Loucy (cell line): ENCODE results near the gene FYN.

Source experiments
- H2AFZ ChIP-seq: fragments of 200-600 bp; sonication (generic); 2 replicates; pipeline ENCODE4 v1.6.0; 2016; ENCODE audit warnings: antibody characterized with exemption, mild to moderate bottlenecking, low read length, moderate library complexity
- H3F3A ChIP-seq: fragments of 200-600 bp; 2 replicates; pipeline ENCODE4 v1.6.0; 2016; ENCODE audit warnings: antibody characterized with exemption, low read depth, mild to moderate bottlenecking
- H3K27me3 ChIP-seq: fragments of 200-600 bp; sonication (generic); 2 replicates; pipeline ENCODE4 v1.6.1; 2014; ENCODE audit warnings: low read length, mild to moderate bottlenecking; ENCODE audit not compliant: insufficient read depth, poor library complexity, severe bottlenecking
- H3K36me3 ChIP-seq: fragments of 200-600 bp; sonication (generic); 2 replicates; pipeline ENCODE4 v1.6.1; 2016; ENCODE audit warnings: low read length; ENCODE audit not compliant: insufficient read depth
- H3K4me1 ChIP-seq: fragments of 200-600 bp; sonication (generic); 2 replicates; pipeline ENCODE4 v1.5.1; 2014; ENCODE audit warnings: low read length, mild to moderate bottlenecking; ENCODE audit not compliant: insufficient read depth, poor library complexity, severe bottlenecking
- H3K4me2 ChIP-seq: fragments of 200-600 bp; sonication (generic); 2 replicates; pipeline ENCODE4 v1.6.0; 2014; ENCODE audit warnings: antibody characterized with exemption, low read length, low read depth, mild to moderate bottlenecking; ENCODE audit not compliant: poor library complexity, severe bottlenecking
- H3K4me3 ChIP-seq: fragments of 200-600 bp; sonication (generic); 2 replicates; pipeline ENCODE4 v1.5.1; 2014; ENCODE audit warnings: low read length, mild to moderate bottlenecking, mixed read lengths; ENCODE audit not compliant: poor library complexity, severe bottlenecking
- H3K79me2 ChIP-seq: fragments of 200-600 bp; sonication (generic); 2 replicates; pipeline ENCODE4 v1.6.1; 2014; ENCODE audit warnings: low read length; ENCODE audit not compliant: insufficient read depth
- H3K9ac ChIP-seq: fragments of 200-600 bp; sonication (generic); 2 replicates; pipeline ENCODE4 v1.6.0; 2014; ENCODE audit warnings: mild to moderate bottlenecking, low read depth, low read length, moderate library complexity; ENCODE audit not compliant: poor library complexity, severe bottlenecking
- H3K9me2 ChIP-seq: fragments of 200-600 bp; sonication (generic); replicated peaks from 2 replicates; pipeline ENCODE4 v1.6.1; 2016; ENCODE audit warnings: low read depth, low read length, mixed read lengths
- H3K9me3 ChIP-seq: fragments of 200-600 bp; sonication (generic); 2 replicates; pipeline ENCODE4 v1.6.1; 2014; ENCODE audit warnings: mild to moderate bottlenecking, antibody characterized with exemption, low read length, low read depth; ENCODE audit not compliant: insufficient read depth
- H4K20me1 ChIP-seq: fragments of 200-600 bp; sonication (generic); 2 replicates; pipeline ENCODE4 v1.6.0; 2014; ENCODE audit warnings: antibody characterized with exemption, low read length, mild to moderate bottlenecking; ENCODE audit not compliant: insufficient read depth, poor library complexity, severe bottlenecking
- EZH2phosphoT487 ChIP-seq: fragments of 200-600 bp; IDR thresholded peaks from 2 replicates; pipeline ENCODE4 v1.6.1; 2018; ENCODE audit warnings: antibody characterized with exemption, mild to moderate bottlenecking, moderate library complexity, borderline replicate concordance
- TF ChIP-seq, protein P1 (sequence below): fragments of 200-600 bp; sonication (generic); conservative IDR thresholded peaks from 2 replicates; pipeline ENCODE4 v1.5.1; 2014; ENCODE audit warnings: mild to moderate bottlenecking, antibody characterized with exemption, low read length

Gene FYN

DNA sequence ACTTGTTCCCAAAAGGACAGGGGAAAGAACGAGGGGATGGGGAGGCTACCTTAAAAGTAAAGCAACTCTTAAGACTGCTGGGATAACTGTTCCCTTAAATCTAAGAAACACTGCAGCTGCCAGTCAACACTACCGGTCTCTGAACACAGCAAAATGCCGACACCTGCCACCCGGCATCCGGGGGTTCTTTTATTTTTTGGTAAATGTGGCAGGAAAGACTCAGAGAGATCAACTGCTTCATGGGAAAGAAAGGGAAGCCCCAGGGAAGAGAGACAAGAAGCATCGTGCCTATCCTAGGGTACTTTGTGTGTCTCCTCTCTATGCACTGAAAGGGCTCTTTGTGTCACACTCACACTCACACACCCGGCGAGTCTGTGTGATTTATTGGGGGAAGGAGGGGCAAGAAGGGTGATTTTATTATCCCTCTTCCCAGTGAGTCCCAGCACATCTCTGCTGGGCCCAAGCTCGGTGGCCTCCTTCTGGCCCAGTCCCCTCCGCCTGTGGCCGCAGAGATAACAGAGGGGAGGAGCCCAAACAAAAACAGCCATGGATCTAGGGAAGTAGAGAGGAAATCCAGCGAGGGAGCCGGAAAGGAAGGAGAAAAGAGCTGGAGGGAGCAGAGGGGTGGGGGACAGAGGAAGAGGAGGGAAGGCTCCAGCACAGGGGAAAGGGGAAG, 1.4 kb downstream of the FYN start:
- no peaks in the 10 kb centered on the region for H3K36me3 ChIP-seq
- H3K4me2 ChIP-seq, result peak overlapping the region; percentile 86
- H3K9me3 ChIP-seq, result no peaks in the 10 kb centered on the region
- H3K4me1 ChIP-seq, result peaks cover 52% of the 10 kb centered on the region
- peak overlapping the region; percentile 73 for H3K9ac ChIP-seq
- 0 out of 2 replicates have a peak overlapping the region, but pooled peaks have one; percentile 9 for H2AFZ ChIP-seq
- peak overlapping the region; percentile 83 for H3K4me3 ChIP-seq
- peaks cover 6% of the 10 kb centered on the region; the same call in 1 of the 2 replicates for H3F3A ChIP-seq
- peaks cover 42% of the 10 kb centered on the region for H4K20me1 ChIP-seq
- H3K79me2 ChIP-seq, result peaks cover 59% of the 10 kb centered on the region
- no peaks in the 10 kb centered on the region for H3K9me2 ChIP-seq
- TF ChIP-seq, protein P1, sequence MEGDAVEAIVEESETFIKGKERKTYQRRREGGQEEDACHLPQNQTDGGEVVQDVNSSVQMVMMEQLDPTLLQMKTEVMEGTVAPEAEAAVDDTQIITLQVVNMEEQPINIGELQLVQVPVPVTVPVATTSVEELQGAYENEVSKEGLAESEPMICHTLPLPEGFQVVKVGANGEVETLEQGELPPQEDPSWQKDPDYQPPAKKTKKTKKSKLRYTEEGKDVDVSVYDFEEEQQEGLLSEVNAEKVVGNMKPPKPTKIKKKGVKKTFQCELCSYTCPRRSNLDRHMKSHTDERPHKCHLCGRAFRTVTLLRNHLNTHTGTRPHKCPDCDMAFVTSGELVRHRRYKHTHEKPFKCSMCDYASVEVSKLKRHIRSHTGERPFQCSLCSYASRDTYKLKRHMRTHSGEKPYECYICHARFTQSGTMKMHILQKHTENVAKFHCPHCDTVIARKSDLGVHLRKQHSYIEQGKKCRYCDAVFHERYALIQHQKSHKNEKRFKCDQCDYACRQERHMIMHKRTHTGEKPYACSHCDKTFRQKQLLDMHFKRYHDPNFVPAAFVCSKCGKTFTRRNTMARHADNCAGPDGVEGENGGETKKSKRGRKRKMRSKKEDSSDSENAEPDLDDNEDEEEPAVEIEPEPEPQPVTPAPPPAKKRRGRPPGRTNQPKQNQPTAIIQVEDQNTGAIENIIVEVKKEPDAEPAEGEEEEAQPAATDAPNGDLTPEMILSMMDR, result no peak
- TF ChIP-seq EZH2phosphoT487, result no peak
- no peaks in the 10 kb centered on the region for H3K27me3 ChIP-seq

DNA sequence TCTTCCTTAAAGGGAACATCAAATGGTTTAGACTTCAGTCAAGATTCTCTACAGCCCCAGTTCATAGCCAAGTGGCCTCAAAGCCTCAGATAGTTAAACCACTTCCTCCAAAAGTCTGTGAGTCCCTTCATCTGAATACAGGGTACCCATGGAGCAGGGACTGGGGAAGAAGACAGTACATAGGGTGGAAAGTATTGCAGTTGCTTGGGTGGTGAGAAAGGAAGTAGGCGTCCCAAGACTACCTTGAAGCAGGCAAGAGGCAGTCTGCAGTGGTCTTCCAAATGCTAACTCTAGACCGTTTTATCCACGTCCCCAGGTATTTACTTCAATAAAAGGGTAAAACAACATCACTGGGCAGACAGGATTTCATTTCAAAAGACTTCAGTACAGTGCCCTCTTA, 2.0 kb downstream of the FYN start:
- Histone ChIP-seq H2AFZ (no peak overlapping the region), H3F3A (peaks cover 6% of the 10 kb centered on the region; the same call in 1 of the 2 replicates), H4K20me1 (peaks cover 44% of the 10 kb centered on the region), H3K4me1 (peaks cover 57% of the 10 kb centered on the region), H3K27me3 (no peaks in the 10 kb centered on the region), H3K36me3 (no peaks in the 10 kb centered on the region), H3K9me3 (no peaks in the 10 kb centered on the region), H3K79me2 (peaks cover 65% of the 10 kb centered on the region), H3K9me2 (no peaks in the 10 kb centered on the region), H3K4me3 (peak overlapping the region; percentile 83), H3K4me2 (peak overlapping the region; percentile 86), H3K9ac (peak overlapping the region; percentile 73)
- TF ChIP-seq, protein P1, result no peak

DNA sequence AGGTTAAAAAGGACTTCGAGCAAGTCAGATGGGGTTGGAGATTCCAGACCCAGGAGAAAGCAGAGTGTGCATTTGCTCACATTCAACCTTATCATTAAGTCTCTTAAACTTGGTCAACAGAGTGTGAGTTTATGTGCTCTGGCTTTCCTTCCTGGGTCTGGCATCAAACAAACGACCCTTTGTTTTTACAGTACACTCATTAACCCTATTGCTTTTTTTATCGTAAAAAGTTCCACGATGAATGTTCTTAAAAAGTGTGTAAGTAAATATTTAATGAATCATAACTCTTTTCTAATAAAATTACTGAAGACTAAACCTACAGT, 2.5 kb downstream of the FYN start:
- Histone ChIP-seq H3K9me3 (no peaks in the 10 kb centered on the region), H3K79me2 (peaks cover 70% of the 10 kb centered on the region), H3K4me2 (peak overlapping the region; percentile 86), H3K9ac (peak overlapping the region; percentile 73), H3K4me3 (peak overlapping the region; percentile 83), H3K4me1 (peaks cover 62% of the 10 kb centered on the region), H3K27me3 (no peaks in the 10 kb centered on the region), H4K20me1 (peaks cover 44% of the 10 kb centered on the region), H3K9me2 (no peaks in the 10 kb centered on the region), H3F3A (peaks cover 6% of the 10 kb centered on the region; the same call in 1 of the 2 replicates), H3K36me3 (no peaks in the 10 kb centered on the region), H2AFZ (no peak overlapping the region)
- TF ChIP-seq EZH2phosphoT487, result no peak
- TF ChIP-seq, protein P1, result no peak
